GM12865 (cell line): ENCODE results near the gene TAGAP.

Experiments used
- DNase-seq: peaks from one replicate; pipeline ENCODE4 v3.0.0; 2010; ENCODE audit warnings: low read depth
- H3K4me3 ChIP-seq: 2 replicates; pipeline ENCODE4 v1.5.1; 2011; ENCODE audit warnings: mild to moderate bottlenecking, low read depth, low read length, control low read depth
- CTCF ChIP-seq: IDR thresholded peaks from 2 replicates; pipeline ENCODE4 v1.5.1; 2011; ENCODE audit warnings: low read length, control low read depth, low read depth, inconsistent platforms; ENCODE audit not compliant: insufficient read depth; ENCODE audit errors: missing control alignments

TAGAP gene

GRCh38 chr6:159071843-159072769, 27.3 kb upstream of the TAGAP start:
- DNase-seq, result no peak
- H3K4me3 ChIP-seq, result no peak overlapping the region
- no peak for TF ChIP-seq CTCF

GRCh38 chr6:159068904-159069578, 24.2 kb upstream of the TAGAP start:
- DNase-seq, result no peak
- no peak overlapping the region for H3K4me3 ChIP-seq

GRCh38 chr6:159067334-159067733, 22.5 kb upstream of the TAGAP start:
- H3K4me3 ChIP-seq, result no peak overlapping the region
- DNase-seq, result peak; percentile 65
- TF ChIP-seq CTCF, result no peak

More at GRCh38 chr6:159068904-159069578, 24.2 kb upstream of the TAGAP start:
- TF ChIP-seq CTCF, result no peak

GRCh38 chr6:159066483-159066882, 21.7 kb upstream of the TAGAP start:
- no peak for DNase-seq
- no peak overlapping the region for H3K4me3 ChIP-seq
- no peak for TF ChIP-seq CTCF

GRCh38 chr6:159065759-159066329, 21.1 kb upstream of the TAGAP start:
- TF ChIP-seq CTCF, result no peak
- no peak for DNase-seq
- no peak overlapping the region for H3K4me3 ChIP-seq

DNA sequence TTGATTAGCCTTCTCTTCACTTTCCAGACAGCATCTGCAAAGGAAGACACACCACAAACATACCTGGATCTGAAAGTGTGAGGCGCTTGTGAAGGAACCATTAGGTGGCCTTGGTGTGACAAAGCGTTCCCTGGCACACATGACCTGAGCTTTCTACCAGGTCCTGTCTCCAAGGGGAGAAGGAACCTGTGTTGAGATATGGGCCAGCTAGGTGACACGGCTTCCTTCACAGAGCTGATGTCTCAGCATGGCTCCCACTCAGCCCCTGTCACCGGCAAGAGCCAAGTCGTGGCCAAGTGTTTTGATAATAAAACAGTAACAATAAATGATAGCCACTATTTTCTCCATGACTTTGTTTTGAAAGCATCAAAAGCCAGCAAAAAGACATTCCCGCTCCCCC, 20.3 kb upstream of the TAGAP start:
- TF ChIP-seq CTCF, result no peak
- no peak for DNase-seq
- no peak overlapping the region for H3K4me3 ChIP-seq
